NCI-H2196 (cell line): Measurements from ENCODE around the gene SPN.
"Not testable (repeated sequence)": the region's sequence is repeated elsewhere in the genome, so short reads cannot be mapped to it uniquely, and the experiment has no call there.

Experiments
- DNase-seq: peaks from one replicate; lab custom pipeline; 2025; ENCODE audit not compliant: unreplicated experiment; lab: John Stamatoyannopoulos, UW

The SPN gene, protein sequence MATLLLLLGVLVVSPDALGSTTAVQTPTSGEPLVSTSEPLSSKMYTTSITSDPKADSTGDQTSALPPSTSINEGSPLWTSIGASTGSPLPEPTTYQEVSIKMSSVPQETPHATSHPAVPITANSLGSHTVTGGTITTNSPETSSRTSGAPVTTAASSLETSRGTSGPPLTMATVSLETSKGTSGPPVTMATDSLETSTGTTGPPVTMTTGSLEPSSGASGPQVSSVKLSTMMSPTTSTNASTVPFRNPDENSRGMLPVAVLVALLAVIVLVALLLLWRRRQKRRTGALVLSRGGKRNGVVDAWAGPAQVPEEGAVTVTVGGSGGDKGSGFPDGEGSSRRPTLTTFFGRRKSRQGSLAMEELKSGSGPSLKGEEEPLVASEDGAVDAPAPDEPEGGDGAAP

DNA sequence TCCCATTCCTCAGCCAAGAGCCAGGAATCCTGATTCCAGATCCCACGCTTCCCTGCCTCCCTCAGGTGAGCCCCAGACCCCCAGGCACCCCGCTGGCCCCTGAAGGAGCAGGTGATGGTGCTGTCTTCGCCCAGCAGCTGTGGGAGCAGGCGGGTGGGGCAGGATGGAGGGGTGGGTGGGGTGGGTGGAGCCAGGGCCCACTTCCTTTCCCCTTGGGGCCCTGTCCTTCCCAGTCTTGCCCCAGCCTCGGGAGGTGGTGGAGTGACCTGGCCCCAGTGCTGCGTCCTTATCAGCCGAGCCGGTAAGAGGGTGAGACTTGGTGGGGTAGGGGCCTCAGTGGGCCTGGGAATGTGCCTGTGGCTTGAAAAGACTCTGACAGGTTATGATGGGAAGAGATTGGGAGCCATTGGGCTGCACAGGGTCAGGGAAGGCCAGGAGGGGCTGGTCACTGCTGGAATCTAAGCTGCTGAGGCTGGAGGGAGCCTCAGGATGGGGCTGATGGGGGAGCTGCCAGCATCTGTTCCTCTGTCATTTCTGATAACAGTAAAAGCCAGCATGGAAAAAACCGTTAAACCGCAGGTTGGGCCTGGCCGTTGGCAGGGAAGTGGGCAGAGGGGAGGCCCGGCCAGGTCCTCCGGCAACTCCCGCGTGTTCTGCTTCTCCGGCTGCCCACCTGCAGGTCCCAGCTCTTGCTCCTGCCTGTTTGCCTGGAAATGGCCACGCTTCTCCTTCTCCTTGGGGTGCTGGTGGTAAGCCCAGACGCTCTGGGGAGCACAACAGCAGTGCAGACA, at the start of gene SPN:
Gene SPN (plus strand): TSS at position 232 of the 791 bp plus-strand sequence. CDS start 482 bp downstream, at position 714.
- no peak for DNase-seq

DNA sequence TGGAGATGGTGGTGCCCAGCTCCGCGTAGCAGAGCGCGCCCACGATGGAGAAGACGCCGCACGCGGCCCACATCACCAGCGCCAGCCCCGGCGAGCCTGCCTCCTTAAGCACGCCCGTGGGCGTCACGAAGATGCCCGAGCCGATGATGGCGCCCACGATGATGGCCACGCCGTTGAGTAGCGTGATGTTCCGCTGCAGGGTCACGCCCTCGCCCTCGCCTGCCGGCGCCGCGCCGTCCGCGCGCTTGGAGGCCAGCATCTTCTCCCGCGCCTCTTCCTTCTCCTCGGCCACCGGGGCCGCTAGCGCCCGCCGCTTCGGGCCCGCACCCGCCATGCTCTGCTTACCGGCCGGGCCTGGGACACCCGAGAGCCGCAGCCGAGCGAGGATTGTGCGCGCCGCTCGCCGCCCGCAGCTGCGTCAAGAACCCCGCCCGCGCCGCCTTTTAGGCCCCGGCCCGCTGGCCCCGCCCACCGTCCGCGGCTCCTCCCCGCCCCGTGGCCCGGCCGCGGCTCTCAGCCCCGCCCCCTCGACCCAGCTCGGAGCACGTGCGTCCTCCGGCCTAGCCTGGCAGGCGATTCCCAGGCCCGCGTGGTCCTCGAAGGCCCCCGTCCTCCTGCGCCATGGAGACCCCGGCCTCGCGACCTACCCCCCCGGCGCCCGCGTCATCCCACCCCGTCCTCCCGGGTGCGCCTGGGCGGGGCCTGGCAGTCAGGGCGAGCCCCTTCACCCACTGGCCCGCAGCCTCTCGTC, 49.6 kb upstream of the SPN start:
- peak; percentile 91 for DNase-seq

DNA sequence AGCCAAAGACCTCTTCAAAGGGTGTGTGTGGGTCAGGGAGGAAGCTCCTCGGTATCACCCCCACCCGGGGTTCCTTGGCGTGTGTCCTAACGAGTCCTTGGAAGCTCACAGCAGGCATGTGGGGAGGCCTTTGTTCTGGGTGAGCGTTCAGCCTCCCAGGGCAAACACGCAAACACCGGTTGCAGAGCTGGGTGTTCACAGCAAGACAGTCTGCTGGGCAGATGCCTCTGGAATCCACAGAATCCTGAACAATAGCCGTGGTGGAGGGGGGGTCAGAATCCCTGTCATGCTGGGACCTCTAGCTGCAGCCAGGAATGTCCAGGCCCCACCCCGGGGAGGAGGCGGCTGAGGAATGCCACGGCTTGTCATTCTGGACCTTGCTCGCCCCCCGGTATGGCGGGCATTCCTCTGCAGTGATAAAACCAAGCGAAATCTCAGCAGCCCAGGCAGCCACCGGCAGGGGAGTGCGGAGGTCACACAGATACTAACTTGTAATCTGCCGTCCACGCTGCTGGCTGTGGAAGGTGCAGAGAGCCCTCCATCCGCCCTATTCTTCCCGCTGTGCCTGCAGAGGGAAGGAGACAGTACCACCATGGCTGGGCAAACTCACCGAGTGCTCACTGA, 48.2 kb upstream of the SPN start:
- peak; percentile 37 for DNase-seq

DNA sequence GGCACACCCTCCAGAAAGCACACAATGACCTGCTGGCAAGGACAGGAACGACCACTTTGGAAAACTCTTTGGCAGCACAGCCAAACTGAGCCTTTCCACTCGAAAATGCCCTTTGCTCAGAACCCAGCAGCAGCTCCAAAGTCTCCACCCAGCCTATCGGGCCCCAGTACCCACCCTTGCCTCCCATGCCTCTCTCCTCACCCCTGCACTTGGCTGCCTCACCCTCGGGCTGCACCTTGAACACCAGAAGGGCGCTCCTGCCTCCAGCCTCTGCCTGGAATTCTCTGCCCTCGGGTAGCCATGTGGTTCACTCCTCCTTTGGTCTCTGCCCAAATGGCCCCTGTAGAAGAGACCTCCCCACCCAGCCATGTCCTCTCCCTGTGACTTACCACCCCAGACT, 46.9 kb upstream of the SPN start:
- not testable (repeated sequence) for DNase-seq

DNA sequence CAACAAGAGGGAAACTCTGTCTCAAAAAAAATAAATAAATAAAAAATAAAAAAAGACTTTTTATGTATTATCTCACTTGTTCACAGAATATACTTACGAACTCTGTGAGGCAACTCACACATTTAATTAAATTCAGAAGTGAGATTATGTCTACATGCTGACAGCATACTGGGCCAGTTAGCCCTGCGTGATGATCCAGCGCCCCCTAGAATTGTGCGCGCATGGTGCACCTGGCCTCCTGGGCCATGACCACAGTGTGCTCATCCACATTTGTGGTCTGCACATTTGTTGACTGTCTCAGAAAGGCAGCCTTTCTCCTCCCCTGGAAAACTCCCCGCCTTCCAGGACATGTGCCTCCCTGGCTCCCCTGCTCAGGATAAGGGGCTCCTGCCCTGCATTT, 42.5 kb upstream of the SPN start:
- DNase-seq: peak; percentile 18

DNA sequence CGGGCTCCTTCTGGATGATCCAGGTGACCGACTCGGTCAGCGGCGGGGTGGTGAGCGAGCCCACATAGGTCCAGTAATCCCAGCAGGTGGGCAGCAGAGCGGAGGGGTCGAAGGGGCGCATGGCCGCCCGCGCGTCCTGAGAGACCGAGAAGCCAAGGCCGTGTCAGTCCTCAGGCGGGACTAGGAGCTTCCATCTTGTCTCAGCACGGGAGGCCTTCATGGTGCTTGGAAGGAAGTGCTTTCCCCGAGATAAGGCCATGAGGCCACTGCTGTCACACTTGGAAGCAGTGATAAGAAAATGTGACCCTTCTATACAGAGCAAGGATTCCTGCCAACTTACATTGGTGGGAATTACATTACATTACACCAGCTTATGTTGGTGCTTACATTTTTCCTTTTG, 40.3 kb upstream of the SPN start:
- not testable (repeated sequence) for DNase-seq

DNA sequence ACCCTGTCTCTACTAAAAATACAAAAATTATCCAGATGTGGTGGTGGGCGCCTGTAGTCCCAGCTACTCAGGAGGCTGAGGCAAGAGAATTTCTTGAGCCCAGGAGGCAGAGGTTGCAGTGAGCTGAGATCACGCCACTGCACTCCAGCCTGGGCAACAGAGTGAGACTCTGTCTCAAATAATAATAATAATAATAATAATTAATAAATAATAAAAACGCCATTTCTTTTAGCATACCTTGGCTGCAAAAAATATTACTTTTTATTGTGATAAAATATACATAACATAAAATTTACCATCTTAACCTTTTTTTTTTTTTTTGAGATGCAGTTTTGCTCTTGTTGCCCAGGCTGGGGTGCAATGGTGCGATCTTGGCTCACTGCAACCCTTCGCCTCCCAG, 39.8 kb upstream of the SPN start:
- not testable (repeated sequence) for DNase-seq

DNA sequence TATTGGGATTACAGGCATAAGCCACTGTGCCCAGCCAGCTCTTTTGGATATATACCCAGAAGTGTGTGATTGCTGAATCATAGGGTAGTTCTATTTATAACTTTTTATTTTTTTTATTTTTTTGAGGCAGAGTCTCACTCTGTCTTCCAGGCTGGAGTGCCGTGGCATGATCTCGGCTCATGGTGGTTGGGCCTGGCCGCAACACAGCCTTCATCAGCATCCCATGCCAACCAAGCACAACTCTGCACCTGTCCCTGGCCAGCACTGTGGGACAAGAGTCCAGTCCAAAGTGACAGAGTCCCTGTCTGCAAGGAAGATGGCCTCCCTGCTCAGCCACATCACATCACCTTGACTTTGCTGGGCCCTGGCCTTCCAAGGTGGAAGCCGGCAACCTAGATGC, 37.9 kb upstream of the SPN start:
- not testable (repeated sequence) for DNase-seq

DNA sequence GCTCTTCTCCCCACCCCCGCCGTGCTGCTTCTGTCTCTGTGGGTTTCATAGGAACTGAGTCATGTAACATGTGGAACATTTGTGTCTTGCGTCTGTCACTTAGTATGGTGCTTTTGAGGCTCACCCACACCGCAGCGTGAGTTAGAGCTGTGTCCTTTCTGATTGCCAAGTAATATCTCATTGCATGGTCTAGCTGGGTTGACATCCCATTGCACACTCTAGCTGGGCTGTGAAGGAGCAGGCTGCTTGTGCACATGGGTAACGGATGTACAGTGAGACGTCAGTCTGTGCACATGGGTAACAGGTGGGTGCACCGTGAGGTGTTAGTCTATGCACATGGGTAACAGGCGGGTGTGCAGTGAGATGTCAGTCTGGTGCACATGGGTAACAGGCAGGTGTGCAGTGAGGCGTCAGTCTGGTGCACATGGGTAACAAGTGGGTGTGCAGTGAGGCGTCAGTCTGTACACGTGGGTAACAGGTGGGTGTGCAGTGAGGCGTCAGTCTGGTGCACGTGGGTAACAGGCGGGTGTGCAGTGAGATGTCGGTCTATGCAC, 36.2 kb upstream of the SPN start:
- DNase-seq: not testable (repeated sequence)

DNA sequence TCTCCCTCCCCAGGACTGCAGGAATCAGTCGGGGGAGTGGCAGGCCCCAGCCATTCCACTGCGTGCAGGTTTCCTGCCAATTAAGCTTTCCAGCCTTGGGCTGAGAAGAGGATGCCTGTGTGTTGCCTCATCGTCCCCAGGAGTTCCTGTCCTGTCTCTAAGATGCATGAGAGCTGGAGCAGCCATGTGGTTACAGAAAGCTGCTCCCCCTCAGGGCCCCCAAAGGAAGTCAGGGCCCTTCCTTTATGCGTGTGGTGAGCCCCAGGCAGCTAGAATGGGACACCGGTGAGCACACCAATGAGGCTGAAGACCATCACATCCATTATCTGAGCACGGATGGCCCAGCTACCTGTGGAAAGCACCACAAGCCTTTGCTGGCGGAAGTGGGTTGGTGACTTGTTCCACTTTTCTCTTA, 35.4 kb upstream of the SPN start:
- not testable (repeated sequence) for DNase-seq

DNA sequence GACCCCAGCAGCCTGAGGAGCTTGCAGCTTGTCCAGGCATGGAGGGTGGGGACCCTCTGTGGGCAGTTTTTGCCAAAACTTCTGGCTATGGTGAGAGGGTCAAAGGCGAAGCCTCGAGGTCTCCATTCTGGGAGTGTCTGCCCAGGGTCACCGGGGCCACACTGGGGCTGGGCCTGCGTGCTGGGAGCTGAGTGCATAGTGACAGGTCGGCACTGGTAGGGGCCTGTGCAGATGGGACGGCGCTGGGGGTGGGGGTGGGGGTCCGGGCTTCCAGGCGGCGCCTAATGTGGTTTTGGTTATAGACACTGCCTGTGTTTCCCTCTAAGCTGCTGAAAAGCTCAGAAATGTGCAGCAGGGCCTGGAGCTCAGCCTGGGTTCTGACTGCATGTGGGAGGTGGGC, 34.3 kb upstream of the SPN start:
- not testable (repeated sequence) for DNase-seq

DNA sequence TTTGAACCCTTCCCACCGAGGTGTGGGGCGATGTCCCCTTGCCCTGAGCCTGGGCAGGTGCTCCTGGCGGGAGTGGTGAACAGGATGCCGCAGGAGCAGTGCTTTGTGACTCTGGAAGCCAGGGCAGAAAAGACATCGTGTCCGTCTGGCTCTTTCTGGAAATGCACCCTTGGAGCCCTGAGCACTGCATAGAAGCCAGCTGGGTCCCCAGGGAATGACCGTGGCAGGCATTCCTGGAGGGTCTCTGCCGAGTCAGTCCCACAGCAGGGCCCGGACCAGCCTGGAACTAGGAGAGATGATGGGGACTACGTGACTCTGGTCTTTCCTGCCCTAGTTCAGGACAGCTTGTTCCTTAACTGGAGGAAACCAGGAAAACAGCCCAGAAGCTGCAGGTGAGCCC, 33.7 kb upstream of the SPN start:
- not testable (repeated sequence) for DNase-seq

DNA sequence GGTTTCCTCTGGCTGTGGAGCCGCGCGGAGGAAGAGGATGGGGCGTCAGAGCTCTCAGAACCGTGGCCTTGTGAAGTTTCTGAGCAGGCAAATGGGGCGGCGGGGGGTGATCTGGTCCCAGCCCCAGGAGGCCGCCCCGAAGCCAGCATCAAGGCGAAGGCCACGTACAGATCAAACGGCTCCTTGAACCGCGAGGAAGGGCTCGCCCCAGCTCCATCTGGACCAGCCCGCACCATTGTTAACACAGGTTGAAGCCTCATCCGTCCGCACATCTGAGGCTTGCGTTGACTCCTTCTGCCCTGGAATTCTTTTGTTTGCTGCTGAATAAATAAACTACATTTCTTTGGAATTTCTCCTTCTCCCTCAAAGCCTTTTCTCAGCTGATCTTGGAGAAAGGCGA, 31.4 kb upstream of the SPN start:
- not testable (repeated sequence) for DNase-seq

DNA sequence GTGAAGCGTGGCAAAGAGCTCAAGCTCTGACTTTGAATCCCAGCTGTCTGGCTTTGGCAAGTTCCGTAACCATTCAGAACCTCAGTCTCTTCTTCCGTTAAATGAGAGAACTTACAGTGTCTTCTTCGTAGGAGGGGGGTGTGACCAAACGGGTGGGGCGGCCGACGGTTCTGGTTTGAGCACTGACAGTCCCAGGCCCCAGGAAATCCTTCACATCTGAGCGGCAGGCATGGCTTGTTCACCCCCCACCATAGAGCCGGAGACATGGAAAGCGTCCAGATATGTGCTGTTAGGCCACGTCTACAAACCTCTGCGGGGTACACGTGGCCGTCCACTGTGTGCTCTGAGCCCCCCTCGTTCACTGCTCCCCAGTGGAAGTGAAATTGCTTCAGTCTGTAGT, 27.1 kb upstream of the SPN start:
- not testable (repeated sequence) for DNase-seq

DNA sequence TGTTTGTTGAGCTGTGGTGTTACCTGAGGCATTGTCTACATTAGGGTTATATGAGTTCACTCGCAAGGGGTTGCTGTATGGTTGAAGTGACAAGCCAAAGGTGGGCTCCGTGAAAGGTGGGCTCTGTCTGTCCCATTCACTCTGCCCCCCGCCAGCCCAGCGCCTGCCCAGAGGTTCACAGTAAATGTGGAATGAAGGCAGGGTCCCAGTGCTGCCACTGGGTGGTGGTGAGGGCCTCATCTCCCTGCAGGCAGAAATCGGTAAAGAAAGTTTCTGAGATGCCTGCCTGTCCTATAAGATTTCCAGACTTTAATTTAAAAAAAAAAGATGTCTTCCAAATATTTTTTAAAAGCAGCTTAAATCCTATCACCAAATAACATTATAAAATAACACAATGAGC, 26.7 kb upstream of the SPN start:
- DNase-seq: not testable (repeated sequence)

DNA sequence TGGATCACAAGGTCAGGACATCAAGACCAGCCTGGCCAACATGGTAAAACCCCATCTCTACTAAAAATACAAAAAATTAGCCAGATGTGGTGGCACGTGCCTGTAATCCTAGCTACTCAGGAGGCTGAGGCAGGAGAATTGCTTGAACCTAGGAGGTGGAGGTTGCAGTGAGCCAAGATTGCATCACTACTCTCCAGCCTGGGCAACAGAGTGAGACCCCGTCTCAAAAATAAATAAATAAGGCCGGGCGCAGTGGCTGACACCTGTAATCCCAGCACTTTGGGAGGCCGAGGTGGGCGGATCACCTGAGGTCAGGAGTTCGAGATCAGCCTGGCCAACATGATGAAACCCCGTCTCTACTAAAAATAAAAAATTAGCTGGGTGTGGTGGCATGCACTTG, 24.3 kb upstream of the SPN start:
- not testable (repeated sequence) for DNase-seq

DNA sequence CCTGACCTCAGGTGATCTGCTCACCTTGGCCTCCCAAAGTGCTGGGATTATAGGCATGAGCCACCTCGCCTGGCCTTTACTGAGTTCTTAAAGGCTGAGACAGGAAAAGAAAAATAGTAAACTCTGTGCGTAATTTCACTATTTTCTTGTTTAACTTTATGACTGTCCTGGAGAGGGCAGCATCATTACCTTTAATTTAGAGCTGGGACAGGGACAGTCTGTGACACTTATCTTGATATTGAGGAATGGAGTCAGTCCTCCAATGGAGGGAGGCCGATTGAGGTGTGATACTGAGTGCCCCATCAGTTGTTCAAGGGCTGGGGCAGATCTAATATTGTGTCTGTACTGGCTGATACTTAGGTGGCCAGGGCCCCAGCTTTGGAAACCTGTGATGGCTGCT, 21.5 kb upstream of the SPN start:
- no peak for DNase-seq

DNA sequence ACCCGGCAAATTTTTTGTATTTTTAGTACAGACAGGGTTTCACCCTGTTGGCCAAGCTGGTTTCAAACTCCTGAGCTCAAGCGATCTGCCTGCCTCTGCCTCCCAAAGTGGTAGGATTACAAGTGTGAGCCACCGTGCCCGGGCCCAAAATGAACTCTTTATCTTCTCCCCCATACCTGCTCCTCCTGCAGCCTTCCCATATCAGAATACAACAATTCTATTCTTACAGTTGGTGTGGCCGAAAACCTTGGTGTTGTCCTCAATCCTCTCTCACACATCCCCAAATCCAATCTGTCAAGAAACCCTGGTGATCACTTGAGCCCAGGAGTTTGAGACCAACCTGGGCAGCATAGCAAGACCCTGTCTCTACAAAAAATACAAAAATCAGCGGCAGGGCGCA, 19.5 kb upstream of the SPN start:
- no peak for DNase-seq

DNA sequence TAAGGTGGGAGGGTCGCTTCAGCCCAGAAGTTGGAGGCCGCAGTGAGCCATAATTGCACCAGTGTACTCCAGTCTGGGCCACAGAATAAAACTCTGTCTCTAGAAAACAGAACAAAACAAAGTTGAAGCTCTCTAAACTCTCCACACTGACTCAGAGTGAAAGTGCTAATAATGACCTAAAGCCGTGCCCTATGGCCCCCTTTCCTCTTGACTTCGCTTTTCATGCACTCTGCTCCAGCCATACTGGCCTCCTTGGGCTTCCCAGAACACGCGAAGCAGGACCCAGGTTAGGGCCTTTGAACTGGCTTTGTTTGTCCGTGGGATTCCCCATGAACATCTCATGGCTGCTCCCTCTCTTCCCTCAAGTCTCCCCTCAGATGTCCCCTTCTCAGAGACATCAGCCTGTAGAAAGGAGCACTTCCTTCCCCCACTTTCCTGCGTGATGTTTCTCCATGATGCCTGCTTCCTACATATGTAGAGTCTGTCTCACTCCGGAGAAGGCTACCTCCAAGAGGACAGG, 18.6 kb upstream of the SPN start:
- DNase-seq: no peak

DNA sequence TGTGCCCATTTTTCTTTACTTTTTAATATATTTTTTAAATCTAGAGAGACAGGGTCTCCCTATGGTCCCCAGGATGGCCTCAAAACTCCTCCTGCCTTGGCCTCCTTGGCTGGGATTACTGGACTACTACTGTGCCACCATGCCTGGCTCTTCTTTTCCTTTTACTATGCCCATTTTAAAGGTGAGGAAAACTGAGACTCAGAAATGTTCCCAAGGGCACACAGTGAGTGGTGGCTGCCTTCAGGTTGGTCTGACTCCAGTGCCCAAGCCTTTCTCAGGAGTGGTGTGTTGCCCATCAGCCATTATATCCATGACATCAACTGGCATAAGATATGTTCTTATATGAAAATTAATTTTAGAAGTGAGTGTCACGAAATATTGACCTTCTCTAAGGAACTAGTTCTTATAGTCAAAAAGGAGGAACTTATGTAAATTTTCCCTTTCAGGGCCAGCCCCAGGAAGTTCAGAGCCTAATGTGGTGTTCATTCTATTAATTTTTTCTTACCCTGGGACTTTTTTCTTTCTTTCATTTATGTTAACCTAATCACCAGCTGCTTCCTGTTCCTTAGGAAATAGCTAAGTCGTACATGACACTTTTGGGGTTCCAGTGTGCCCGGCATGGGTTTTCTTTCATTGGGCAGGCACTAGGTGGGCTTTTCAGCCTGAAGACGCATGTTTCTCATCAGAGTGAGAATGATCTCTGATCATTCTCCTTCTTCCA, 17.9 kb upstream of the SPN start:
- DNase-seq: no peak
